Psoas muscle (tissue), 8 donors: ENCODE measurements around the gene MYL2. TPM values are rescaled to one million over a fixed set of nuclear protein-coding genes. Genes with fewer than 3 reads are reported as not detected.

Source experiments
- ATAC-seq, 4 donors: fragments of 200-7000 bp; cut with Tn5 transposase; one replicate each; pipeline ENCODE4 v1.9.1; 2020; ENCODE audit warnings: moderate library complexity in 3 of 4, mild to moderate bottlenecking in 2 of 4
- DNase-seq, 2 donors: peaks; one replicate each; pipeline ENCODE4 v3.0.0-alpha.2; 2020
- H3K27ac ChIP-seq: fragments of 200-600 bp; one replicate; pipeline ENCODE4 v1.8.0; 2022
- H3K27me3 ChIP-seq, 3 donors: fragments of 200-600 bp in 1 of 3; one replicate each; pipeline versions ENCODE4 v1.6.1 to v1.8.0; 2013 to 2022; ENCODE audit warnings: low read length in 2 of 3, mild to moderate bottlenecking in 2 of 3, moderate library complexity in 1 of 3; ENCODE audit not compliant: insufficient read depth in 3 of 3
- H3K36me3 ChIP-seq, 2 donors: fragments of 200-600 bp in 1 of 2; one replicate each; pipeline versions ENCODE4 v1.6.1 to v1.8.0; 2013 to 2022; ENCODE audit warnings: low read depth in 1 of 2, mild to moderate bottlenecking in 1 of 2, moderate library complexity in 1 of 2; ENCODE audit not compliant: insufficient read depth in 1 of 2
- H3K4me1 ChIP-seq: fragments of 200-600 bp; one replicate; pipeline ENCODE4 v1.8.0; 2022
- H3K4me3 ChIP-seq: fragments of 200-600 bp; one replicate; pipeline ENCODE4 v1.8.0; 2022; ENCODE audit warnings: mild to moderate bottlenecking
- H3K9me3 ChIP-seq: fragments of 200-600 bp; one replicate; pipeline ENCODE4 v1.8.0; 2022
- WGBS, 3 donors: extraction: QIAGEN DNeasy Blood & Tissue Kit; methylation state at CpG; one replicate each; pipeline versions ENCODE4 v1.1.6 to v1.1.7; 2013; 5-methylcytosine and 5-hydroxymethylcytosine counted together
- intact Hi-C, 2 donors: fragments of 100-400 bp; cut with DNase I; formaldehyde crosslinking; loops; one replicate each; pipeline versions ENCODE4 v1.11.0 to v1.14.2; 2022
- polyA plus RNA-seq, 3 donors: library from polyadenylated mRNA; stranded (reverse); fragments of 200-250 nt; gene quantifications; one replicate each; pipeline ENCODE4 v1.2.3, GENCODE V29; 2013
- total RNA-seq, 4 donors: library from RNA; stranded (reverse); fragmentation: NEBNext Ultra II Directional in 2 of 4; extraction: Animal tissue kit (Norgen Biotek cat#: 25700) in 2 of 4; gene quantifications; one replicate each; pipeline versions ENCODE4 v1.2.1 to v1.2.4, GENCODE V29; 2021 to 2023
- TF ChIP-seq, protein P1 (sequence below): fragments of 200-600 bp; IDR thresholded peaks from one replicate; pipeline ENCODE4 v1.8.0; 2022; ENCODE audit warnings: antibody characterized with exemption
- donor health status: healthy with polysubstance abuse.
- donor health status: DM: no; HTN: no; CAD: no; lungs with moderate emphysema.
- donor health status: Bipolar disorder and iron deficiency.
- donor health status: healthy.
- donor health status: DM: yes; HTN: yes; CAD: no.
- donor health status: DM: no; HTN: no; CAD: no.
- donor health status: DM: no; HTN: no; CAD: no.
- donor health status: DM: yes; HTN: yes; CAD: no.

MYL2 gene
- total and polyA plus RNA-seq, 7 donors: 7,765 to 31,606 (median 17,490) TPM

DNA sequence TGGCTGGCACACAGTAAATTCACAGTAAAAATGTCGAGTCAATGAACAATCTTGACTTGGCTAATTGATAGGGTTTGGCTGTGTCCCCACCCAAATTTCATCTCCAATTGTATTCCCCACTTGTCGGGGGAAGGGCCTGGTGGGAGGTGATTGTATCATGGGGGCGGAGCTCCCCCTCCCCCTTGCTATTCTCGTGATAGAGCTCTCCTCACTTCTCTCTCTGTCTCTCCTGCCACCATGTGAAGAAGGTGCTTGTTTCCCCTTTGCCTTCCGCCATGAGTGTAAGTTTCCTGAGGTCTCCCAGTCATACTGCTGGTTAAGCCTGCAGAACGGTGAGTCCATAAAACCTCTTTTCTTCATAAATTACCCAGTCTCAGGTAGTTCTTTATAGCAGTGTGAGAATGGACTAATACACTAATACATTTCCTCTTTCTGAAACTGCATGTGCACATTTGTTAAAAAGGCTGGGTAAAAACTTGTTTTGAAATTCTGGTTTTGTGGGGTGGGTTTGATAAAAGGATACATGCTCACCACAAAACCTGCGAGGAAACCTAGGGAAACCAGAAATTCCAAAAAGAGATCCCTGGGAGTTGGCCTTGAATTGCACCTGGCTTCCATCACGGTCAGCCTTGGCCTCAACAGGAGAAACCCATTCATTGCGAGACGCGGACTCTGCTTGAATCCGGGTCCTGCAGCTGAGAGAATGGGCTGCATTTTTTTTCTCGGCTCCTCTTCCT is 16.2 kb upstream of the MYL2 start:
- H3K9me3 ChIP-seq: no peaks in the 10 kb centered on the region
- H3K36me3 ChIP-seq: no peaks in the 10 kb centered on the region
- DNase-seq (no peak), ATAC-seq (peak in 3 of 4 donors; percentile 1 to 19 (median 17))
- H3K4me3 ChIP-seq: peak overlapping the region; percentile 48
- TF ChIP-seq, protein P1, sequence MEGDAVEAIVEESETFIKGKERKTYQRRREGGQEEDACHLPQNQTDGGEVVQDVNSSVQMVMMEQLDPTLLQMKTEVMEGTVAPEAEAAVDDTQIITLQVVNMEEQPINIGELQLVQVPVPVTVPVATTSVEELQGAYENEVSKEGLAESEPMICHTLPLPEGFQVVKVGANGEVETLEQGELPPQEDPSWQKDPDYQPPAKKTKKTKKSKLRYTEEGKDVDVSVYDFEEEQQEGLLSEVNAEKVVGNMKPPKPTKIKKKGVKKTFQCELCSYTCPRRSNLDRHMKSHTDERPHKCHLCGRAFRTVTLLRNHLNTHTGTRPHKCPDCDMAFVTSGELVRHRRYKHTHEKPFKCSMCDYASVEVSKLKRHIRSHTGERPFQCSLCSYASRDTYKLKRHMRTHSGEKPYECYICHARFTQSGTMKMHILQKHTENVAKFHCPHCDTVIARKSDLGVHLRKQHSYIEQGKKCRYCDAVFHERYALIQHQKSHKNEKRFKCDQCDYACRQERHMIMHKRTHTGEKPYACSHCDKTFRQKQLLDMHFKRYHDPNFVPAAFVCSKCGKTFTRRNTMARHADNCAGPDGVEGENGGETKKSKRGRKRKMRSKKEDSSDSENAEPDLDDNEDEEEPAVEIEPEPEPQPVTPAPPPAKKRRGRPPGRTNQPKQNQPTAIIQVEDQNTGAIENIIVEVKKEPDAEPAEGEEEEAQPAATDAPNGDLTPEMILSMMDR: no peak
- peak overlapping the region; percentile 74 for H3K27ac ChIP-seq
- WGBS, 3 donors: 20 to 26% (median 25%) methylated on average over 13 of the region's 13 CpGs
- H3K27me3 ChIP-seq: no peaks in the 10 kb centered on the region
- intact Hi-C loops: loop anchor here in 1 of 2 donors (2.0 to 10.0 kb wide), 4 partner anchors 42 to 376 kb away; no protein-coding TSS in a partner anchor
- H3K4me1 ChIP-seq: peaks cover 3% of the 10 kb centered on the region

DNA sequence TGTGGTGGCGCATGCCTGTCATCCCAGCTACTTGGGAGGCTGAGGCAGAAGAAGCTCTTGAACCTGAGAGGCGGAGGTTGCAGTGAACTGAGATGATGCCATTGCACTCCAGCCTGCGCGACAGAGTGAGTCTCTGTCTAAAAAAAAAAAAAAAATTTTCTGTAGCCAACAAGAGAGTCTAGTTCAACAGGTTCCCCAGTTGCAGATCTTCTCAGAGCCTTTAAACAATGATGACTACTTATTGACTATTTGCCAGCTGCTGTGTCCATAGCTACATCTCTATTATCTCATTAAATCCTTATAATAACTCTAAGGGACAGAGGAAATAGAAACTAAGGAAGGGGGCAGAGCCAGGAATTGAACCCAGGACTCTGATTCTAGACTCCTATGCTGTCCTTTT is 15.2 kb upstream of the MYL2 start:
- peak overlapping the region; percentile 74 for H3K27ac ChIP-seq
- no peak for DNase-seq
- H3K4me1 ChIP-seq: peaks cover 3% of the 10 kb centered on the region
- ATAC-seq: no peak
- WGBS, 3 donors: 88 to 94% (median 92%) methylated on average over 4 of the region's 4 CpGs
- H3K27me3 ChIP-seq: no peaks in the 10 kb centered on the region
- intact Hi-C loops: loop anchor here in 1 of 2 donors (5.0 to 10.0 kb wide), 3 partner anchors 239 to 377 kb away; no protein-coding TSS in a partner anchor
- H3K36me3 ChIP-seq: no peaks in the 10 kb centered on the region
- H3K4me3 ChIP-seq: no peak overlapping the region
- TF ChIP-seq, protein P1: no peak
- H3K9me3 ChIP-seq: no peaks in the 10 kb centered on the region

DNA sequence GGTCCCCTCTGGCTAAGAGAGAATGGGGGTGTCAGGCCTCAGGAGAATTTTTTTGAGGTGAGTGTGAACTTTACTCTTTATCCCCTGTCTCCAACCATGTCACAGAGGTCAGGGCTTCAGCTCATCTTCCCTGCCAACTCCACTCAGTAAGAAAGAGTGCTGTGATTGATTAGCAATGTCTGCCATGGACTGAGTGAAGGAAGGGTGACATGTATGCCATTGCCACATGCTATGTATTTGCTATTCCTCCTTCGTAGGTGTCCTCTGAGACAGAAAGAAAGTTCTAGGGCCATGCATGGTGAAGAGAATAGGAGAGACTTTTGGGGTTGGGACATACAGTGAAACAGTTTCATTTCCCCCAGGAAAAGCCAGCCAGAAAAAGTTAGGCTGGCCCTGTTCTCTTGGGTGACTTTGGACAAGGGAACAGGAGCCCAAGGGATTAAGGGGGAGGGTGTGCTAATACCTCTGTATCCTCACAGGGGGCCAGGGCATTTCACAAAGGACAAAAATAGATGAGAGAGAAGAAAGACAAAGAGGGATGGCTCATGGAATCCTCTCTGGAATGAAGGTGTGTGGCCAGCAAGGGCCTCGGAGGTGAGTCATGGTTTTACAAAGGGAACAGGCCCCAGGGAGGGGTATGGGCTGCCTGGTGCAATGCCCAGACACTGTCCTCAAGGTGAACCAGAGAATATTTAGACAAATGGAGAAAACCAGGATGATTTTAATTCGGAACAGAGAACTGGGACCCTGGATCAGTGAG is 13.9 kb upstream of the MYL2 start:
- Histone ChIP-seq H3K4me3 (no peak overlapping the region), H3K36me3 (no peaks in the 10 kb centered on the region), H3K9me3 (no peaks in the 10 kb centered on the region), H3K27ac (peak overlapping the region; percentile 74), H3K27me3 (no peaks in the 10 kb centered on the region), H3K4me1 (peaks cover 3% of the 10 kb centered on the region)
- intact Hi-C loops: loop anchor here in 1 of 2 donors (10.0 kb wide), 1 partner anchor 241 kb away; no protein-coding TSS in a partner anchor
- 41 to 47% (median 47%) methylated on average over 3 of the region's 3 CpGs for WGBS, 3 donors
- DNase-seq (peak; percentile 42 to 63), ATAC-seq (peak; percentile 71 to 78 (median 74))
- TF ChIP-seq, protein P1: no peak

DNA sequence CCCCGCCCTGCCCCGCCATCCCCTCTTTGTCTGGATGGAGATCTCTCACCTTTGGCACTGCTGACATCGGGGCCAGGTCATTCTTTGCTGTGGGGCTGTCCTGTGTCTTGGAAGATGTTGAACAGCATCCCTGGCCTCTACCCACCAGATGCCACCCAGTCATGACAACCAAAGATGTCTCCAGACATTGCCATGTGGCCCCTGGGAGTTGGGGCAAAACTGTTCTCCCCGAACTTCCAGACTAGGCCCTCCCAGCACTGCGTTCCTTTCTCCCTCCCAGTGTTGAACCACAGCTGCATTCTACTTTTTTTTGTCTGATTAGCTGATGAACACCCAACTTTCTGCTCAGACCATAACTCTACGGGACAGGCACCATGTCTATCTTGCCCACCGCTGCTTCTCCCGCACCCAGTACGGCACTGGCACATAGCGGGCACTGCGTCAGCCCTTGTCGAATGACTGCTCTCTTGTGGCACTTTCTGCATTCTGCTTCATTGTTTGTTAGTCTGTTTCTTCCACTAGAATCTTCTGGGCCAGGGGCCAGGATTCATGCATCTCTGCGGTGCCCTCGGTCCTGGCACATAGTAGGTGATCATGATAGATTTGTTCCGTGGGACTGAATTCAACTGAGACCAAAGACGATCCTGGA is 13.1 kb upstream of the MYL2 start:
- Histone ChIP-seq H3K4me1 (peaks cover 3% of the 10 kb centered on the region), H3K4me3 (no peak overlapping the region), H3K36me3 (no peaks in the 10 kb centered on the region), H3K27ac (peak overlapping the region; percentile 74), H3K9me3 (no peaks in the 10 kb centered on the region), H3K27me3 (no peaks in the 10 kb centered on the region)
- TF ChIP-seq, protein P1: no peak
- intact Hi-C loops: loop anchor here in 1 of 2 donors (10.0 kb wide), 1 partner anchor 241 kb away; no protein-coding TSS in a partner anchor
- ATAC-seq (no peak), DNase-seq (no peak)
- WGBS, 3 donors: 67 to 76% (median 70%) methylated on average over 16 of the region's 16 CpGs
